ENCODE measurements around the gene SMG9. TPM values are rescaled to one million over a fixed set of nuclear protein-coding genes. Genes with fewer than 3 reads are reported as not detected.

Gene SMG9
- total RNA-seq, 1 donor from 2014 or later, result 22.1 TPM

DNA sequence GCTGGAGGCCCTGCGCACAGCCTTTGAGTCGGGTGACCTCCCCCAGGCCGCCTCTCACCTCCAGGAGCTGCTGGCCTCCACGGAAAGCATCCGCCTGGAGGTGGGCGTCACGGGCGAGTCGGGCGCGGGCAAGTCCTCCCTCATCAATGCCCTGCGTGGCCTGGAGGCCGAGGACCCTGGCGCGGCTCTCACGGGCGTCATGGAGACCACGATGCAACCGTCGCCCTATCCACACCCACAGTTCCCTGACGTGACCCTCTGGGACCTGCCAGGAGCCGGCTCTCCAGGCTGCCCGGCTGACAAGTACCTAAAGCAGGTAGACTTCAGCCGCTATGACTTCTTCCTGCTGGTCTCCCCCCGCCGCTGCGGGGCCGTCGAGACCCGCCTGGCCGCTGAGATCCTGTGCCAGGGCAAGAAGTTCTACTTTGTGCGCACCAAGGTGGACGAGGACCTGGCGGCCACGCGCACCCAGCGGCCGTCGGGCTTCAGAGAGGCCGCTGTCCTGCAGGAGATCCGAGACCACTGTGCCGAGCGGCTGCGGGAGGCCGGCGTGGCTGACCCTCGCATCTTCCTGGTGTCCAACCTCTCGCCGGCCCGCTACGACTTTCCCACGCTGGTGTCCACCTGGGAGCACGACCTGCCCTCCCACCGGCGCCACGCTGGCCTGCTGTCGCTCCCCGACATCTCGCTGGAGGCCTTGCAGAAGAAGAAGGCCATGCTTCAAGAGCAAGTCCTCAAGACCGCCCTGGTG, 36.0 kb downstream of the SMG9 start:
- Histone ChIP-seq H3K27me3 (ENCODE audit: control insufficient read depth, insufficient read depth, low read length) (no peaks in the 10 kb centered on the region), H3K4me3 (ENCODE audit: low read depth, low read length) (no peak overlapping the region), H3K36me3 (ENCODE audit: control insufficient read depth, insufficient read depth, low read length) (no peaks in the 10 kb centered on the region)
- TF ChIP-seq, protein P1, sequence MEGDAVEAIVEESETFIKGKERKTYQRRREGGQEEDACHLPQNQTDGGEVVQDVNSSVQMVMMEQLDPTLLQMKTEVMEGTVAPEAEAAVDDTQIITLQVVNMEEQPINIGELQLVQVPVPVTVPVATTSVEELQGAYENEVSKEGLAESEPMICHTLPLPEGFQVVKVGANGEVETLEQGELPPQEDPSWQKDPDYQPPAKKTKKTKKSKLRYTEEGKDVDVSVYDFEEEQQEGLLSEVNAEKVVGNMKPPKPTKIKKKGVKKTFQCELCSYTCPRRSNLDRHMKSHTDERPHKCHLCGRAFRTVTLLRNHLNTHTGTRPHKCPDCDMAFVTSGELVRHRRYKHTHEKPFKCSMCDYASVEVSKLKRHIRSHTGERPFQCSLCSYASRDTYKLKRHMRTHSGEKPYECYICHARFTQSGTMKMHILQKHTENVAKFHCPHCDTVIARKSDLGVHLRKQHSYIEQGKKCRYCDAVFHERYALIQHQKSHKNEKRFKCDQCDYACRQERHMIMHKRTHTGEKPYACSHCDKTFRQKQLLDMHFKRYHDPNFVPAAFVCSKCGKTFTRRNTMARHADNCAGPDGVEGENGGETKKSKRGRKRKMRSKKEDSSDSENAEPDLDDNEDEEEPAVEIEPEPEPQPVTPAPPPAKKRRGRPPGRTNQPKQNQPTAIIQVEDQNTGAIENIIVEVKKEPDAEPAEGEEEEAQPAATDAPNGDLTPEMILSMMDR (IDR thresholded peaks at IDR 0.05; ENCODE audit: insufficient read depth, low read length, poor library complexity, severe bottlenecking), result no peak
- no peak for DNase-seq (ENCODE audit: low read depth)

GRCh38 chr19:43715776-43716175, 39.0 kb downstream of the SMG9 start, which contains the start of gene IRGC:
TSS of gene IRGC (plus strand) at chr19:43716076. CDS start at chr19:43718559, 2,483 bp downstream.
- Histone ChIP-seq H3K4me3 (ENCODE audit: low read depth, low read length) (no peak within 1 kb of the TSS), H3K36me3 (ENCODE audit: control insufficient read depth, insufficient read depth, low read length) (no peaks in the 10 kb centered on the region), H3K27me3 (ENCODE audit: control insufficient read depth, insufficient read depth, low read length) (no peaks in the 10 kb centered on the region)
- no peak for DNase-seq (ENCODE audit: low read depth)
- TF ChIP-seq, protein P1 (IDR thresholded peaks at IDR 0.05; ENCODE audit: insufficient read depth, low read length, poor library complexity, severe bottlenecking), result no peak

DNA sequence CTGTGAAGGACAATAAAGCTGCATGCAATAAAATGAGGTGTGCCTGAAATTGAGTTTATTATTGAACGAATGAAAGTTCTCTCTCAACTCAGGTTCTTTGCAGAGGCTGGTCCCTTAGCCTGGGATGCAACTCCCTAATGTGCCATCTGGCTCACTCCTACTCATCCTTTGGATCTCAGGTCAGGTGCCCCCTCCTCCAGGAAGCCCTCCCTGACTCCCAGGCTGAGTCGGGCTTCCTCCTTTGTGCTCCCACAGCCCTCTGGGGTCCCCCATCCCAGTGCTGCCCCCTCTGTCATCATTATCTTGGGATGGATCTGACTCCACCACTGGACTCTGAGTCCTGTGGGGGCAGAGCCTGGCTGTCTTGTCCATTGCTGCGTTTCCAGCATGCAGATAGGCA, 41.6 kb downstream of the SMG9 start:
- TF ChIP-seq, protein P1 (IDR thresholded peaks at IDR 0.05; ENCODE audit: insufficient read depth, low read length, poor library complexity, severe bottlenecking), result no peak
- no peaks in the 10 kb centered on the region for H3K27me3 ChIP-seq (ENCODE audit: control insufficient read depth, insufficient read depth, low read length)
- no peak for DNase-seq (ENCODE audit: low read depth)
- H3K36me3 ChIP-seq (ENCODE audit: control insufficient read depth, insufficient read depth, low read length), result no peaks in the 10 kb centered on the region
- H3K4me3 ChIP-seq (ENCODE audit: low read depth, low read length), result no peak overlapping the region

GRCh38 chr19:43711751-43712355, 42.9 kb downstream of the SMG9 start:
- no peak for DNase-seq (ENCODE audit: low read depth)

GRCh38 chr19:43708716-43709115, 46.0 kb downstream of the SMG9 start:
- TF ChIP-seq, protein P1 (IDR thresholded peaks at IDR 0.05; ENCODE audit: insufficient read depth, low read length, poor library complexity, severe bottlenecking), result no peak
- H3K4me3 ChIP-seq (ENCODE audit: low read depth, low read length), result no peak overlapping the region
- no peaks in the 10 kb centered on the region for H3K36me3 ChIP-seq (ENCODE audit: control insufficient read depth, insufficient read depth, low read length)
- no peaks in the 10 kb centered on the region for H3K27me3 ChIP-seq (ENCODE audit: control insufficient read depth, insufficient read depth, low read length)
- no peak for DNase-seq (ENCODE audit: low read depth)

More at GRCh38 chr19:43711751-43712355, 42.9 kb downstream of the SMG9 start:
- Histone ChIP-seq H3K27me3 (ENCODE audit: control insufficient read depth, insufficient read depth, low read length) (no peaks in the 10 kb centered on the region), H3K4me3 (ENCODE audit: low read depth, low read length) (no peak overlapping the region), H3K36me3 (ENCODE audit: control insufficient read depth, insufficient read depth, low read length) (no peaks in the 10 kb centered on the region)
- TF ChIP-seq, protein P1 (IDR thresholded peaks at IDR 0.05; ENCODE audit: insufficient read depth, low read length, poor library complexity, severe bottlenecking), result no peak
